ENCODE data around the gene GALNT16. TPM values are rescaled to one million over a fixed set of nuclear protein-coding genes. Genes with fewer than 3 reads are reported as not detected.

GALNT16 gene
- total RNA-seq, 4 donors from 2014 or later: 2.1 to 4.6 (median 3.4) TPM

DNA sequence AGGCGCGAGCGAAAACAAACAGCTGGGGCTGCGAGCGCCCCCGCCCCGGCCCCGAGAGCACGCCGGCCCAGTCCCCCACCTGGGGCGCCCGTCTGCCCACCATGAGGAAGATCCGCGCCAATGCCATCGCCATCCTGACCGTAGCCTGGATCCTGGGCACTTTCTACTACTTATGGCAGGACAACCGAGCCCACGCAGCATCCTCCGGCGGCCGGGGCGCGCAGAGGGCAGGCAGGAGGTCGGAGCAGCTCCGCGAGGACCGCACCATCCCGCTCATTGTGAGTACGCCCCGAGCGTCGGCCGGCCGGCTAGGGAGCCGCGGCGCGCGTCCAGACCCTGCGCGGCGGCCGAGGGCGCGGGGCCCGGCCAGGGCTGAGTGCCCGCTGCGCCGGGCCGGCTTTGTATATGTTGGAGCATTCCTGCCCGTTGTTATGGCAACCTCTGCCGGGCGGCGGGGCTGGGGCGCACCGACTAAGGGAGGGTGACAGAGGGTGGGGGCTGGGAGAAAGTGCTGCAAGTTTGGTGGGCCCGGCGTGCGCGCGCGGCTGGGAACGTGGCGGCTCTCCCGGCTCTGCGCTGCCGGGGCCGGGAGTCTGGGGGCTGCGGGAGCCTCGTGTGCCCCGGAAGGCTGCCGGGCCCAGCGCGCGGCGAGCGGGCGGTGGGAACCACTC, 367 bp downstream of the GALNT16 start:
- Histone ChIP-seq H3K4me3 (peak overlapping the region; percentile 71), H3K27me3 (peaks cover 62% of the 10 kb centered on the region), H3K4me1 (peaks cover 32% of the 10 kb centered on the region), H3K9me3 (no peaks in the 10 kb centered on the region), H3K36me3 (no peaks in the 10 kb centered on the region), H3K27ac (peak overlapping the region; percentile 63)
- no peak for DNase-seq (ENCODE audit: low spot score in 2 of 2)
- TF ChIP-seq EP300 (IDR thresholded peaks at IDR 0.05): no peak
- TF ChIP-seq, protein P1, sequence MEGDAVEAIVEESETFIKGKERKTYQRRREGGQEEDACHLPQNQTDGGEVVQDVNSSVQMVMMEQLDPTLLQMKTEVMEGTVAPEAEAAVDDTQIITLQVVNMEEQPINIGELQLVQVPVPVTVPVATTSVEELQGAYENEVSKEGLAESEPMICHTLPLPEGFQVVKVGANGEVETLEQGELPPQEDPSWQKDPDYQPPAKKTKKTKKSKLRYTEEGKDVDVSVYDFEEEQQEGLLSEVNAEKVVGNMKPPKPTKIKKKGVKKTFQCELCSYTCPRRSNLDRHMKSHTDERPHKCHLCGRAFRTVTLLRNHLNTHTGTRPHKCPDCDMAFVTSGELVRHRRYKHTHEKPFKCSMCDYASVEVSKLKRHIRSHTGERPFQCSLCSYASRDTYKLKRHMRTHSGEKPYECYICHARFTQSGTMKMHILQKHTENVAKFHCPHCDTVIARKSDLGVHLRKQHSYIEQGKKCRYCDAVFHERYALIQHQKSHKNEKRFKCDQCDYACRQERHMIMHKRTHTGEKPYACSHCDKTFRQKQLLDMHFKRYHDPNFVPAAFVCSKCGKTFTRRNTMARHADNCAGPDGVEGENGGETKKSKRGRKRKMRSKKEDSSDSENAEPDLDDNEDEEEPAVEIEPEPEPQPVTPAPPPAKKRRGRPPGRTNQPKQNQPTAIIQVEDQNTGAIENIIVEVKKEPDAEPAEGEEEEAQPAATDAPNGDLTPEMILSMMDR (IDR thresholded peaks at IDR 0.05): no peak
- WGBS: no CpG with 5 or more reads among the region's 78 CpGs

DNA sequence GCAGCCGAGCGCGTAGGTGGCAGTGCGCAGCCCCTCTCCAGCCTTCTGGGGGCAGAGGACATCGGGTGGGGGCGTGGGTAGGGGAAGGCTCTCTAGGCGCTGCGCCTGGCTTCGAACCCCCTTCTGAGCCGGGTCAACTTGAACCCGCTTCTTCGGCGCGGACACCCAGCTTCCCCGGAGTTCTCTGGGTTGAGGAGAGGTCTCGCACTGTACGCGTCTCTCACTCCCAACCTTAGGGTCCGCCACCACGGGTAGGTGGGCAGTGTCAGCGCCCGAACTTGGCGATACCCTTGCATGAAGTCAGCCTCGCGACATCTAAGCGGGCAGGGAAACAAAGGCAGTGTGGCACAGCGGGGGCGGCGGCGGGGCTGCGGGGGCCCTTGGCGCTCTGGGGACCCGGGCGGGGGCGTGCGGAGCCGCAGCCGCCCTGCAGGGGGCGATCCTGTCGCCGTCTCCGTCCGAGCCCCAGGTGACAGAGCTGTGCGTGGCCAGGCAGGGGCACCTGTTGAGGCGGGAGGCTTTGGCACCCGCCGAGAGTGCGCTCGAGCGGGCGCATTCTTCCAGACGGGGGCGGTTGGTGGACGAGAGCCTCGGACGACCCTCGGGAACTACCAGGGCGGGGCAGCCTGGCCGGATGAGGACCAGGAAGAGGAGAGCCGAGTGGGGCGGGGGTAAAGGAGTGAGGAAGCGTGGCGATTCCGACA, 1.1 kb downstream of the GALNT16 start:
- H3K4me1 ChIP-seq: peaks cover 32% of the 10 kb centered on the region
- peaks cover 62% of the 10 kb centered on the region for H3K27me3 ChIP-seq
- DNase-seq (ENCODE audit: low spot score in 2 of 2): peak; percentile 73 to 79
- H3K36me3 ChIP-seq: no peaks in the 10 kb centered on the region
- peak overlapping the region; percentile 71 for H3K4me3 ChIP-seq
- H3K9me3 ChIP-seq: no peaks in the 10 kb centered on the region
- TF ChIP-seq POLR2AphosphoS5 (IDR thresholded peaks at IDR 0.05): no peak
- TF ChIP-seq, protein P1 (IDR thresholded peaks at IDR 0.05): peak; percentile 0 to 79
- WGBS: 2% methylated on average over 6 of the region's 64 CpGs
- H3K27ac ChIP-seq: peak overlapping the region; percentile 63

DNA sequence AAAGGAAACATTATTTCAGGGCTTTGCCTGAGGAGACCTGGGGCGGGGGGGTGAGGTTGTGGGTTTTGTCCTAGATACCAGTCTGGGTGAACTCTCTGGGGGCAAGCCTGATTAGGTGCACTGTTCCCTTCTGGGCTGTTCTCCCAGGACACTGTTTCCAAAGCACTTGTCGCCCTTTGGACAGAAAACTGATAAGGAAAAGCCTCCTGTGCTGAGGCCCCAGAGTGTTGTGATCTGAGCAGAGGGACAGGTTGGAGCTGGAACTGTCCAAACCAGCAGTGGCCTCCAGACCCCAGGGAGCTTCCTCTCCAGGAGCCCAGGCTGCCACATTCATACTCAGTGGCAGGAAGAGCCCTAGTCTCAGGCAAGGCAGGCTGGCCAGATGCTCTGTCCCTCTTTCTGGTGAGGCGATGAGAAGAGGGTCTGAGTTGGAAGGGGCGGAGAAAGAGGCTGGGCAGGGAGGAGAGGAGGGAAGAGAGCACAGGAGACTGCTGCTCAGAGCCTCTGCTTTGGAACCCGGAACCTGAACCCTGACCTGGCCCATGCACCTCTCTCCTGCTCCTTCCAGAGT, 1.9 kb downstream of the GALNT16 start:
- H3K4me3 ChIP-seq: peak overlapping the region; percentile 71
- WGBS: 40% methylated on average over 5 of the region's 5 CpGs
- H3K27ac ChIP-seq: peak overlapping the region; percentile 63

DNA sequence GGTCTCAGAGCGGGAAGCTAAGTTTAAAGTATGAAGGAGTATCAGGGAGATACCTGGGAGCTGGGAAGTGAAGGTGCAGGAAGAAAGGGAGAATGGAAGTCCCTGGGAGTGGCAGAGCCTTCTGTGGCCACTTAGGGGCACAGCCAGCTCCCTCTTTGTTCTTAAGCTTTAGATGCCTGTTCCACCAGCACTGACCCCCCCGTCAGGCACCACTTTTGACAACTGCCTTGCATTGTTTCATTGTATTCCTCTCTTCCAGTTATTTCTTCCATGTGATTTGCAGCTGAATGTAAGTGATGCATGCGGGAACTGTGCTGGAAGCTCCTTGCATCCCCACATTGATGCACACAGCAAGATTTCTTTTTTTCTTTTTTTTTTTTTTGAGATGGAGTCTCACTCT, 2.6 kb downstream of the GALNT16 start:
- no peak overlapping the region for H3K4me3 ChIP-seq
- no peaks in the 10 kb centered on the region for H3K9me3 ChIP-seq
- DNase-seq (ENCODE audit: low spot score in 2 of 2): peak in 1 of 2 donors; percentile 13
- peak overlapping the region; percentile 63 for H3K27ac ChIP-seq
- no peak for TF ChIP-seq POLR2AphosphoS5 (IDR thresholded peaks at IDR 0.05)
- H3K4me1 ChIP-seq: peaks cover 32% of the 10 kb centered on the region
- no peaks in the 10 kb centered on the region for H3K36me3 ChIP-seq
- 72% methylated on average over 3 of the region's 3 CpGs for WGBS
- H3K27me3 ChIP-seq: peaks cover 62% of the 10 kb centered on the region

More for the DNA sequence above, 1.9 kb downstream of the GALNT16 start:
- no peak for TF ChIP-seq EP300 (IDR thresholded peaks at IDR 0.05)
- TF ChIP-seq, protein P1 (IDR thresholded peaks at IDR 0.05): no peak
- TF ChIP-seq POLR2A (IDR thresholded peaks at IDR 0.05): peak in 1 of 2 donors; percentile 17
- TF ChIP-seq POLR2AphosphoS5 (IDR thresholded peaks at IDR 0.05): no peak
- peaks cover 62% of the 10 kb centered on the region for H3K27me3 ChIP-seq
- peak in 1 of 2 donors; percentile 74 for DNase-seq (ENCODE audit: low spot score in 2 of 2)
- no peaks in the 10 kb centered on the region for H3K9me3 ChIP-seq
- H3K4me1 ChIP-seq: peaks cover 32% of the 10 kb centered on the region
- no peaks in the 10 kb centered on the region for H3K36me3 ChIP-seq

DNA sequence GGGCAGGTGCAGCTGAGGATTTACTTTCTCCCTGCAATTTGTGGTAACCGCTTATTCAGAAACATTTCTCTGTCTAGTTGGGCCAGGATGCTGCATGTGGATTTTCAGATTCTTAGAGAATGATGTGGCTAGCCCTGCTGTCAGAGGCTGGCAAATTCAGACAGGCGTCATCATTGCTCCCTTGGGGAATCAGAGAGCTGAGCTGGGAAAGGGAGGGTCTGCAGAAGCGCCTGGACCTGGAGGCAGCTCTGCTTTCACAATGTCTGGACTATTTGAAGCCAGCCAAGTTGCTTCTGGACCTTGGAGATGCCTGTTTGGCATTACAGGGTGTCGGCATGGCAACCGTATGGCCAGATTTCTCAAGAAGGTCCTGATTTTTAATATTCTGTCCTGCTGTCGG, 3.4 kb downstream of the GALNT16 start:
- Histone ChIP-seq H3K4me3 (no peak overlapping the region), H3K27ac (peak overlapping the region; percentile 51), H3K4me1 (peaks cover 32% of the 10 kb centered on the region), H3K27me3 (peaks cover 53% of the 10 kb centered on the region), H3K9me3 (no peaks in the 10 kb centered on the region), H3K36me3 (no peaks in the 10 kb centered on the region)
- WGBS: 66% methylated on average over 6 of the region's 6 CpGs
- TF ChIP-seq EP300 (IDR thresholded peaks at IDR 0.05): no peak
- TF ChIP-seq POLR2AphosphoS5 (IDR thresholded peaks at IDR 0.05): peak in 2 of 3 donors; percentile 39 to 91
- DNase-seq (ENCODE audit: low spot score in 2 of 2): peak; percentile 83 to 89

DNA sequence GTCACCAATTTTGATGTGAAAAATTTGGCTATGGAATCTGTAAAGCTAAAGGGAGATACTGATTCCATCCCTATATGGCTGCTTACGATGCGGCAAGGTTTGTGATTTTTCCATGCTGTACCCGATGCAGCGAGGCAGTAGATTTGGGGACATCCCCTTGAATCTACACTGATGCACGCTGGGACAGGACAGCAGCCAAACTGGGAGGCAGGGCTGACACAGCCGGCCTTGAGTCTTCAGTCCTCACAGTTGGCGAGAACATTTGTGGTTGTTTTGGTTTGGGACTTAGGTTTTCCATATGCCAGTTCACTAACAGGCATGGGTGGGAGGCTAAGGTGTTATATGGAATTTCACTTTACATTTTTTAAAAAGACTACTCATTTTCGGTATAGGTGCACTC, 3.8 kb downstream of the GALNT16 start:
- TF ChIP-seq POLR2AphosphoS5 (IDR thresholded peaks at IDR 0.05): no peak
- TF ChIP-seq, protein P1 (IDR thresholded peaks at IDR 0.05): no peak
- no peak for TF ChIP-seq POLR2A (IDR thresholded peaks at IDR 0.05)
- no peak for TF ChIP-seq EP300 (IDR thresholded peaks at IDR 0.05)
- DNase-seq (ENCODE audit: low spot score in 2 of 2): peak in 1 of 2 donors; percentile 77
- Histone ChIP-seq H3K4me1 (peaks cover 32% of the 10 kb centered on the region), H3K27me3 (peaks cover 49% of the 10 kb centered on the region), H3K27ac (peak overlapping the region; percentile 26), H3K9me3 (no peaks in the 10 kb centered on the region), H3K4me3 (no peak overlapping the region), H3K36me3 (no peaks in the 10 kb centered on the region)
- WGBS: 88% methylated on average over 6 of the region's 8 CpGs

Measured in suprapubic skin (tissue), 4 donors.